NT2/D1 (cell line): ENCODE measurements around the gene SMIM38.

ENCODE experiments used
- SUZ12 ChIP-seq: IDR thresholded peaks from 2 replicates; pipeline ENCODE4 v1.6.1; 2011; ENCODE audit not compliant: insufficient read length, insufficient read depth; ENCODE audit errors: extremely low read depth
- YY1 ChIP-seq: IDR thresholded peaks from 2 replicates; pipeline ENCODE4 v1.6.1; 2011; ENCODE audit not compliant: insufficient read length, insufficient read depth
- ZNF274 ChIP-seq: IDR thresholded peaks from 2 replicates; pipeline ENCODE4 v1.6.1; 2011; ENCODE audit warnings: mild to moderate bottlenecking, low read depth, low read length

- TF ChIP-seq SUZ12 (no peak), ZNF274 (no peak), YY1 (no peak)
Measured at GRCh38 chr11:69151836-69152235, 3.9 kb upstream of the SMIM38 start.
